Suprapubic skin (tissue), 4 donors: ENCODE results near the gene MELTF.

Experiments used
- CTCF ChIP-seq, 2 donors: fragments of 200-600 bp in 1 of 2; fragments of 450-650 bp in 1 of 2; sonication (generic) in 1 of 2; IDR thresholded peaks; one replicate each; pipeline ENCODE4 v1.5.1; 2016 to 2019; ENCODE audit warnings: antibody characterized with exemption in 2 of 2, mild to moderate bottlenecking in 1 of 2, moderate library complexity in 1 of 2
- EP300 ChIP-seq: sonication (generic); formaldehyde crosslinking; IDR thresholded peaks from one replicate; pipeline ENCODE4 v1.6.1; 2017; ENCODE audit warnings: antibody characterized with exemption
- POLR2A ChIP-seq, 2 donors: fragments of 450-650 bp; IDR thresholded peaks; one replicate each; pipeline ENCODE4 v1.6.1; 2017; ENCODE audit warnings: antibody characterized with exemption in 2 of 2, mild to moderate bottlenecking in 2 of 2, moderate library complexity in 2 of 2
- POLR2AphosphoS5 ChIP-seq, 3 donors: sonication (generic); formaldehyde crosslinking; IDR thresholded peaks; one replicate each; pipeline ENCODE4 v1.6.1; 2017; ENCODE audit warnings: antibody characterized with exemption in 3 of 3

GRCh38 chr3:197041875-197042488 is 12.4 kb upstream of the MELTF start:
- TF ChIP-seq CTCF (IDR thresholded peaks at IDR 0.05): no peak
- no peak for TF ChIP-seq POLR2AphosphoS5 (IDR thresholded peaks at IDR 0.05)
- TF ChIP-seq POLR2A (IDR thresholded peaks at IDR 0.05): no peak
- no peak for TF ChIP-seq EP300
